Pons (tissue), 1 donor: ENCODE data around the gene KIF2C.
"Not testable (repeated sequence)": the region's sequence is repeated elsewhere in the genome, so short reads cannot be mapped to it uniquely, and the experiment has no call there.

Experiments
- DNase-seq: peaks from one replicate; pipeline ENCODE4 v3.0.0-alpha.2; 2016; ENCODE audit warnings: low spot score

Gene KIF2C

DNA sequence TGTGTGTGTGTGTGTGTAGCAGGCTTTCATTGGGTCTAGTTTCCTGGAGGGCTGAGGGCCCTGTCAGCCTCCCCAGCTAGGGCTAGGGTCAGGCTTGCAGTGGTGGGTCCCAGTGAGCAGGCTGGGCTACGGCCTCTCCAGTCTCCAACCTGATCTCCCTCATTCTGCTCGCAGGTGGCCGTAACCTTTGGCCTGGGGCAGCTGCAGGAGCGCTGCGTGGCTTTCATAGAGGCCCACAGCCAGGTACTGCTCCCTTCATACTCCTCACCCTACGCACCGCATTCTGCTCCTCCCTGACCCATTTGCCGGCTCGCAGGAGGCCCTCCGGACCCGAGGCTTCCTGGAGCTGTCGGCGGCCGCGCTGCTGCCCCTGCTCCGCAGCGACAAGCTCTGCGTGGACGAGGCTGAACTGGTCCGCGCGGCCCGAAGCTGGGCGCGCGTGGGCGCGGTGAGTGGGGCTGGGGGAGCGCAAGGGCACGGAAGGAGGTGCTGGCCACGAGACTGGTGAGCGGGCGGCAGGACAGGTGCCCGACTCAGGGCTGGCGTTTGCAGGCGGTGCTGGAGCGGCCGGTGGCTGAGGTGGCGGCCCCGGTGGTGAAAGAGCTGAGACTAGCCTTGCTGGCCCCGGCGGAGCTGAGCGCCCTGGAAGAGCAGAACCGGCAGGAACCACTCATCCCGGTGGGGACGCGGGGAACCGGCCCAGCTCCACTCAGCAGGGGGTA, 73.3 kb downstream of the KIF2C start:
- no peak for DNase-seq

DNA sequence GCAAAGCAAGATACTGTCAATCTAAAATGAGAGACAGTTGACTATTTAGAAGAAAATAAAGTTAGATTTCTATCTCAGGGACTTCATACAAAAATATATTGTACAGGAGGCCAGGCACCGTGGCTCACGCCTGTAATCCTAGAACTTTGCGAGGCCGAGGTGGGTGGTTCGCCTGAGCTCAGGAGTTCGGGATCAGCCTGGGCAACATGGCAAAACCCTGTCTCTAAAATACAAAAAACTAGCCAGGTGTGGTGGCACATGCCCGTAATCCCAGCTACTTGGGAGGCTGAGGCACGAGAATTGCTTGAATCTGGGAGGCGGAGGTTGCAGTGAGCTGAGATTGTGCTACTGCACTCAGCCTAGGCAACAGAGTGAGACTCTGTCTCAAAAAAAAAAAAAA, 76.3 kb downstream of the KIF2C start:
- DNase-seq = not testable (repeated sequence)

DNA sequence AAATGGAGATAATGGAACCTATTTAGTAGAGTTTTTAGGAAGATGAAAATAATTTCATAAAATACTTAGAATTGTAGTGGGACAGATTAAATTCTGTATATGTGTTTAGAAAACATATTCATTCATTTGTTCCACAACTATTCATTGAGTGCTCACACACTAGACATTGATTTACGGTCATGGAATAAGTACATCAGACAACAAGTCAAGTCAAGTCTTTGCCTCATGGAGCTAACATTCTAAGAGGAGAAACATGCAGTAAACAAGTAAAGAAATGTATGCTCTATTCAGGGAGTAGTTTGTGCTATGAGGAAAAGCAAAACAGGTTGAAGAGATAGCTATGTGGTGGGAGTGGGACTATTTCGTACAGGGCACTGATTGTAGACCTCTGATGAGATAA, 77.7 kb downstream of the KIF2C start:
- DNase-seq = no peak
